Neural progenitor cell (in vitro differentiated cells): ENCODE results near the gene DZIP1.

ENCODE experiments used
- CTCF ChIP-seq: fragments of 200-600 bp; sonication (generic); IDR thresholded peaks from 2 replicates; pipeline ENCODE4 v1.5.1; 2017; ENCODE audit warnings: antibody characterized with exemption, mild to moderate bottlenecking
- EZH2 ChIP-seq: fragments of 200-600 bp; sonication (generic); IDR thresholded peaks from 2 replicates; pipeline ENCODE4 v1.6.1; 2017; ENCODE audit warnings: antibody characterized with exemption, mild to moderate bottlenecking, moderate library complexity
- EZH2phosphoT487 ChIP-seq: fragments of 200-600 bp; sonication (generic); IDR thresholded peaks from 2 replicates; pipeline ENCODE4 v1.6.1; 2017; ENCODE audit warnings: antibody characterized with exemption

- no peak for TF ChIP-seq CTCF
- no peak for TF ChIP-seq EZH2
- TF ChIP-seq EZH2phosphoT487 = no peak
These were observed 32.5 kb upstream of the DZIP1 start, which contains the start of gene DNAJC3 for GRCh38 chr13:95676762-95677563.
